BJ (cell line): ENCODE data around the gene LGALS3. TPM values are rescaled to one million over a fixed set of nuclear protein-coding genes. Genes with fewer than 3 reads are reported as not detected.

Experiments used
- CTCF ChIA-PET: fragments of 350-600 bp; formaldehyde crosslinking; extraction: SDS; loops from one replicate; lab custom pipeline; 2021; ENCODE audit warnings: antibody characterized with exemption, inconsistent platforms; lab: Yijun Ruan, JAX
- POLR2A ChIA-PET: fragments of 300-600 bp; sonication (Branson Sonifier 250); formaldehyde crosslinking; extraction: SDS; loops from one replicate; lab custom pipeline; 2021; ENCODE audit warnings: antibody characterized with exemption; lab: Charles Lee
- DNase-seq: peaks from one replicate; pipeline ENCODE4 v3.0.0-alpha.2; 2011; ENCODE audit warnings: low read depth
- H3K27me3 ChIP-seq: 2 replicates; pipeline ENCODE4 v1.6.0; 2011; ENCODE audit warnings: low read length; ENCODE audit not compliant: control insufficient read depth, insufficient read depth
- H3K36me3 ChIP-seq: 2 replicates; pipeline ENCODE4 v1.5.1; 2011; ENCODE audit warnings: low read length; ENCODE audit not compliant: control insufficient read depth, insufficient read depth
- H3K4me3 ChIP-seq: 2 replicates; pipeline ENCODE4 v1.5.1; 2011; ENCODE audit warnings: low read depth, mild to moderate bottlenecking, control low read depth, low read length
- CTCF ChIP-seq: IDR thresholded peaks from 2 replicates; pipeline ENCODE4 v1.5.1; 2011; ENCODE audit warnings: low read depth, mild to moderate bottlenecking, control low read depth, inconsistent platforms, low read length, moderate library complexity; ENCODE audit not compliant: insufficient read depth
- polyA plus RNA-seq: library from polyadenylated mRNA; depleted of rRNA; stranded (reverse); fragments of >200 nt; gene quantifications from 2 replicates; pipeline ENCODE4 v1.2.3, GENCODE V29; 2011

Gene LGALS3
- polyA plus RNA-seq, 1 experiment = 182 TPM

GRCh38 chr14:55099756-55100155, 29.3 kb upstream of the LGALS3 start:
- POLR2A ChIA-PET = interaction anchor here (0.6 to 0.7 kb wide), 2 partner anchors 30 to 36 kb away, joined by 5 to 6 read pairs; no protein-coding TSS in a partner anchor
- Histone ChIP-seq H3K36me3 (no peaks in the 10 kb centered on the region), H3K27me3 (no peaks in the 10 kb centered on the region), H3K4me3 (no peak overlapping the region)
- no peak for DNase-seq
- no peak for TF ChIP-seq CTCF
- CTCF ChIA-PET = interaction anchor here (0.8 kb wide), 1 partner anchor 61 kb away, joined by 4 read pairs; no protein-coding TSS in a partner anchor

GRCh38 chr14:55101698-55102097, 27.4 kb upstream of the LGALS3 start:
- no peak overlapping the region for H3K4me3 ChIP-seq
- DNase-seq = no peak
- H3K27me3 ChIP-seq = no peaks in the 10 kb centered on the region
- TF ChIP-seq CTCF = no peak
- ChIA-PET CTCF (interaction anchor here (0.6 to 1.8 kb wide), 4 partner anchors 9 to 30 kb away, joined by 3 to 8 read pairs (median 6); no protein-coding TSS in a partner anchor), POLR2A (interaction anchor here (0.8 kb wide), 1 partner anchor 415 kb away, joined by 3 read pairs; no protein-coding TSS in a partner anchor)
- no peaks in the 10 kb centered on the region for H3K36me3 ChIP-seq

- CTCF ChIA-PET = interaction anchor here (0.6 to 2.3 kb wide), 7 partner anchors 9 to 56 kb away, joined by 3 to 8 read pairs (median 5); partner anchors contain the start of genes LGALS3 and MAPK1IP1L
- Histone ChIP-seq H3K4me3 (no peak overlapping the region), H3K27me3 (no peaks in the 10 kb centered on the region), H3K36me3 (no peaks in the 10 kb centered on the region)
- DNase-seq = peak; percentile 95
- no peak for TF ChIP-seq CTCF
- POLR2A ChIA-PET = interaction anchor here (0.8 kb wide), 1 partner anchor 416 kb away, joined by 3 read pairs; no protein-coding TSS in a partner anchor
Measured at GRCh38 chr14:55102141-55102621, 26.9 kb upstream of the LGALS3 start.

DNA sequence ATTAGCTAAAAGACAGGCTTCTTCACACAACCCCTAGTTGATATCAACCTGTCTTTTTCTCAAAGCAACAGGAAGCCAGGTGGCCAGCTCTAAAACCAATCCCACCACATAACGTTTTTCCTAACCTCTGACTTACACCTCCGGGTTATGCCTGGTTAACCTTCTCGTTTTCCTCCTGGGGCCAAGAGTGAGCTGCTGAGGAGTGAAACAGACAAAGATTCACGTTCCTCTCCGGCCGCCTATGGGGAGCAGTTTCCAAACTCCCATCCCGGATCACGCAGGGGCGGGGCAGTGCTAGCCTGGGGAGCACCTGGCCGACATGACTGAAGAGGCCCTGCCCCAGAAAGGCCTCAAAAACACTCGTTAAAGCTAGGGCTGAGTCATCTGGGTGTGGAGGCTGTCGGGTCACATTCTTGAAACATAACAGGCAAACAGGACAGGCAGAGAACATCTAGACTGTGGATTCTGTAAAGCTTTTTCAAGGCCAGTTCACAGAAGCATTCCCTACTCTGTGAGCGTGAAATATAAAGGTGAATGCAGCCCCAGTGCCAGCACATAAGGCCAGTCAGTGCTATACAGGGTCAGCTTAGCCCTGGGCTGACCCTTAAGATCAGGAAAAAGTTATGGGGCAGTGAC, 25.9 kb upstream of the LGALS3 start:
- ChIA-PET POLR2A (interaction anchor here (0.7 to 0.9 kb wide), 3 partner anchors 21 to 34 kb away, joined by 3 to 4 read pairs (median 4); no protein-coding TSS in a partner anchor), CTCF (interaction anchor here (0.6 to 2.3 kb wide), 10 partner anchors 8 to 55 kb away, joined by 3 to 8 read pairs (median 4); partner anchors contain the start of genes LGALS3 and MAPK1IP1L)

More for the DNA sequence above, 25.9 kb upstream of the LGALS3 start:
- DNase-seq = peak; percentile 93
- H3K36me3 ChIP-seq = no peaks in the 10 kb centered on the region
- no peaks in the 10 kb centered on the region for H3K27me3 ChIP-seq
- TF ChIP-seq CTCF = no peak
- peak overlapping the region; percentile 23 for H3K4me3 ChIP-seq
